SJSA1 (cell line): ENCODE data around the gene SLC43A2. TPM values are rescaled to one million over a fixed set of nuclear protein-coding genes. Genes with fewer than 3 reads are reported as not detected.
"Not testable (repeated sequence)": the region's sequence is repeated elsewhere in the genome, so short reads cannot be mapped to it uniquely, and the experiment has no call there.

ENCODE experiments used
- DNase-seq, 2 experiments: peaks; one replicate each; pipeline ENCODE4 v3.0.0-alpha.2; 2015 to 2020; ENCODE audit warnings: low spot score in 2 of 2, low read depth in 1 of 2
- H3K27ac ChIP-seq: fragments of 250-450 bp; sonication (Bioruptor Pico); 2 replicates; pipeline ENCODE4 v1.5.1; 2020; ENCODE audit warnings: mild to moderate bottlenecking, moderate library complexity
- H3K27me3 ChIP-seq: fragments of 250-450 bp; sonication (Bioruptor Pico); replicated peaks from 2 replicates; pipeline ENCODE4 v1.5.1; 2020; ENCODE audit warnings: mild to moderate bottlenecking, moderate library complexity
- H3K36me3 ChIP-seq: fragments of 250-450 bp; sonication (Bioruptor Pico); 2 replicates; pipeline ENCODE4 v1.5.1; 2020; ENCODE audit warnings: mild to moderate bottlenecking
- H3K4me1 ChIP-seq: fragments of 250-450 bp; sonication (Bioruptor Pico); replicated peaks from 2 replicates; pipeline ENCODE4 v1.6.1; 2021; ENCODE audit warnings: mild to moderate bottlenecking
- H3K4me3 ChIP-seq: fragments of 250-450 bp; sonication (Bioruptor Pico); 2 replicates; pipeline ENCODE4 v1.5.1; 2020; ENCODE audit warnings: mild to moderate bottlenecking
- H3K9me3 ChIP-seq: fragments of 250-450 bp; sonication (Bioruptor Pico); replicated peaks from 2 replicates; pipeline ENCODE4 v1.5.1; 2020; ENCODE audit warnings: mild to moderate bottlenecking
- total RNA-seq: library from RNA; depleted of rRNA; stranded (reverse); fragments of >200 nt; shearing (Covaris generic); gene quantifications from 2 replicates; pipeline ENCODE4 v1.2.3, GENCODE V29; 2014

The SLC43A2 gene
- total RNA-seq, 1 experiment from 2014 or later = 3.4 TPM

- Histone ChIP-seq H3K36me3 (peaks cover 9% of the 10 kb centered on the region; the same call in 1 of the 2 replicates), H3K9me3 (no peaks in the 10 kb centered on the region), H3K4me3 (no peak overlapping the region), H3K27me3 (no peaks in the 10 kb centered on the region), H3K27ac (no peak overlapping the region), H3K4me1 (peaks cover 14% of the 10 kb centered on the region)
- no peak for DNase-seq
Observed at GRCh38 chr17:1563786-1564613, 64.6 kb downstream of the SLC43A2 start.

- not testable (repeated sequence) for H3K27ac ChIP-seq, H3K27me3 ChIP-seq, DNase-seq, H3K9me3 ChIP-seq, H3K4me3 ChIP-seq, H3K36me3 ChIP-seq
- peaks cover 14% of the 10 kb centered on the region for H3K4me1 ChIP-seq
Observed at GRCh38 chr17:1563471-1563785, 65.2 kb downstream of the SLC43A2 start.

DNA sequence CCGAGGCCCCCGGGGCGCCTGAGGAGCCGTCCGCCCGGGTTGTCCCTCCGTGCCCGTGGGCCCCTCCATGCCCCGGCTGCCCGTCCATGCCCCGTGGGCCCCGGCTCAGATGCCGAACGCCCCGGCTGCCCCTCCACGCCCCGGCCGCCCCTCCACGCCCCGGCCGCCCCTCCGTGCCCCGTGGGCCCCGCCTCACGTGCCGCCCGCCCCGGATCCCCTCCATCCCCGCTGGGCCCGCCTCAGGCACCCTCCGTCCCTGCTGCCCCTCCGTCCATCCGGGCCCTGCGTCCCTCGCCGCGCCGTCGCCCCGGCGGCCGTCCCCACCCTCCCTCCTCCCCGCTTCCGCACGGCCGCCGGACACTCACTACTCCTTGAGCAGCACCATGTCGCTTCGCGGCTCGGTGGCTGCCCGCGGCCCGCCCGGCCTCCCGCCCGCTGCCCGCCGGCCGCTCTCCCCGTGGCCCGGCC, 66.4 kb downstream of the SLC43A2 start:
- peaks cover 14% of the 10 kb centered on the region for H3K4me1 ChIP-seq
- peak overlapping the region; percentile 53 for H3K27ac ChIP-seq
- no peaks in the 10 kb centered on the region for H3K27me3 ChIP-seq
- no peaks in the 10 kb centered on the region for H3K9me3 ChIP-seq
- DNase-seq = peak in 1 of 2 experiments; percentile 61
- H3K4me3 ChIP-seq = peak overlapping the region; percentile 94
- H3K36me3 ChIP-seq = peaks cover 15% of the 10 kb centered on the region; the same call in 1 of the 2 replicates

- Histone ChIP-seq H3K27me3 (no peaks in the 10 kb centered on the region), H3K36me3 (peaks cover 17% of the 10 kb centered on the region; the same call in 1 of the 2 replicates), H3K9me3 (no peaks in the 10 kb centered on the region), H3K4me3 (peak overlapping the region; percentile 94), H3K4me1 (peaks cover 14% of the 10 kb centered on the region), H3K27ac (peak overlapping the region; percentile 53; the same call in 1 of the 2 replicates)
- DNase-seq = peak in 1 of 2 experiments; percentile 33
Observed at GRCh38 chr17:1561420-1562175, 67.0 kb downstream of the SLC43A2 start.

DNA sequence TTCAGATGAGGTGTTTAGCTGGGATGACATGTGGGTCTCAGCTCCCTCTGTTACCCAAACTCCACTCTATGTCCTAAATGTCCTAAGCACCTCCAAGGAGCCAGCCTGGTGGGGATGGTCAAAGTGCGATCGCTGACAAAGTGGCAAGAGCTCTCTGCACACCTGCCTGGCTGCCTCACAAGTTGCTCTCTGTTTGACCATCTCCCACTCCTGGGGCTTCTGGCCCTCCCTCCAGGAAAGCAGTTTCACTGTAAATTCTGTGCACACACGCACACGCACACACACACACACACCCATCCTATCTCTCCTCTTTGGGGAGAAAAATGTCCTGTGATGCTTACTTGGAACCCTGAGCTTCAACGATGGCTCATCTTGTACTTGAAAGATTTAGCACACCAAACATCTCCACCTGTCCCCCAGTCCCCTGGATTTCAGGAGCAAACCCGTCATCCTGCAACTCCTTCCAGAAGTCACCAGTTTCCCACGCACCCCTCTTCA, 67.7 kb downstream of the SLC43A2 start:
- Histone ChIP-seq H3K9me3 (no peaks in the 10 kb centered on the region), H3K4me1 (peaks cover 14% of the 10 kb centered on the region), H3K27me3 (no peaks in the 10 kb centered on the region), H3K27ac (no peak overlapping the region), H3K36me3 (peaks cover 23% of the 10 kb centered on the region), H3K4me3 (no peak overlapping the region)
- DNase-seq = no peak

GRCh38 chr17:1560101-1560857, 68.4 kb downstream of the SLC43A2 start:
- Histone ChIP-seq H3K36me3 (peaks cover 23% of the 10 kb centered on the region), H3K27me3 (no peaks in the 10 kb centered on the region), H3K4me3 (no peak overlapping the region), H3K9me3 (no peaks in the 10 kb centered on the region), H3K4me1 (peaks cover 14% of the 10 kb centered on the region), H3K27ac (no peak overlapping the region)
- DNase-seq = no peak

DNA sequence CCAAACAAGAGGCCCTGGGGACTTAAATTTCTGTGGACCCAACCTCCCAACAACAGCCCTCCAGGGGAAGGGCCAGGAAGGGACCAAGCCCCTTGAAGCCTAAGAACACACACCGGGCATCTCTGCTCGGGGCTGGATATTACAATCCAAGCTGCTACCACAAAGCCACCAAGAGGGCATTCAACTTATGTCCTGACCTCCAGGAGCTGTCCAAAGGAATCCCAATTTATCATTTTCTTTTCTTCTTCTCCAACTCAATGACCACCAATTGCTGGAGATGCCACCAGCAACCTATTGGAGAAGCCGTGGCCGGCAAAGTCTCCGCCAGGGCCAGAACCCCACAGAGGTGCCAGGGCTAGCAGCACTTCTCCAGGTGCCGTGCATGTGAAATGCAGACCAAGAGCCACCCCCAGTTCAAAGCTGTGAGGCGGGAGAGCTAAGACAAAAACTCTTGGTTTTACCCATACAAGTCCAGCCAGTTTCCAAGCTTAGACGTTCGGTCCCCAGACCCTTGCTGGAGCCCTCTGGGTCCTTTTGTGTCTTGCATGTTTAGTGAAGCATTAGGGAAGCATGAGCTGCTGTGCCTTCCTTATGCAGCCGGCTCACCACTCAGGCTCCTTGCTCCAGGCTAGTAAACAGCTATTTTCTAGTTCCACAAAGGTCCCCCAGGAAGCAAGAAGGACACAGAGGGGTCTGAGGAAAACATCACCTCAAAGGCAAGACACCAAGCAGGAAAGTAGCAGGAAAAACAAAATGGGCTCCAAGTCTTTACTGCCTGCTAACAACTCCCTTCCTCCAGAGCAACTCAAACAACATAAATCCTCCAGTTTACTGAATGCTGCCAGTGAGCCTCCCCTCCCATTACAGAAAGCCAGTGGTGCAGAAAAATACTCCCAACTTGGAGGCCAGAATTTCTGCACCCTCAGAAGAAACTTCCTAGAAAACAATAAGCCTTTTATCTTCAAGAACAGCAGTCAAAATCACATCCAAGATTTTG, 69.3 kb downstream of the SLC43A2 start:
- no peak overlapping the region for H3K4me3 ChIP-seq
- H3K27ac ChIP-seq = no peak overlapping the region
- H3K9me3 ChIP-seq = no peaks in the 10 kb centered on the region
- H3K4me1 ChIP-seq = peaks cover 14% of the 10 kb centered on the region
- H3K27me3 ChIP-seq = no peaks in the 10 kb centered on the region
- no peak for DNase-seq
- H3K36me3 ChIP-seq = peaks cover 26% of the 10 kb centered on the region

DNA sequence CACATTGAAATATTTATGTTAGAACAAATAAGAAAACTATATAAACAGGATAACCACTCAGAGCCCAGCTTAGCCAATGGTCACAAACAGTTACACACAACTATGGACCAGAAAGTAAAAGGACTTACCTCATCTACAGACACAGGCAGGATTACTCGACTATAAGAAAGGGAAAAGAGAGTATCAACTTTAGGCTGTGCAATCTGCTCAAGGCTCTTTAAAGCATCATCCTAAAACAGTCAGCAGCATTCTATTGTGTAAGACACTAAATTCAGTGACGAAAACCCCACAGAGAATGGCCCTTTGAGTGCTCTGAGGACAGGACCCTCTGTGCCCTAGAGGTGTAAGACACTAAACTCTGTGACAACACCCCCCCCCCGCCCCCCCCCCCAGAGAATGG, 70.2 kb downstream of the SLC43A2 start:
- H3K9me3 ChIP-seq = no peaks in the 10 kb centered on the region
- no peak overlapping the region for H3K4me3 ChIP-seq
- no peak for DNase-seq
- H3K4me1 ChIP-seq = peaks cover 14% of the 10 kb centered on the region
- peaks cover 27% of the 10 kb centered on the region for H3K36me3 ChIP-seq
- H3K27me3 ChIP-seq = no peaks in the 10 kb centered on the region
- no peak overlapping the region for H3K27ac ChIP-seq

DNA sequence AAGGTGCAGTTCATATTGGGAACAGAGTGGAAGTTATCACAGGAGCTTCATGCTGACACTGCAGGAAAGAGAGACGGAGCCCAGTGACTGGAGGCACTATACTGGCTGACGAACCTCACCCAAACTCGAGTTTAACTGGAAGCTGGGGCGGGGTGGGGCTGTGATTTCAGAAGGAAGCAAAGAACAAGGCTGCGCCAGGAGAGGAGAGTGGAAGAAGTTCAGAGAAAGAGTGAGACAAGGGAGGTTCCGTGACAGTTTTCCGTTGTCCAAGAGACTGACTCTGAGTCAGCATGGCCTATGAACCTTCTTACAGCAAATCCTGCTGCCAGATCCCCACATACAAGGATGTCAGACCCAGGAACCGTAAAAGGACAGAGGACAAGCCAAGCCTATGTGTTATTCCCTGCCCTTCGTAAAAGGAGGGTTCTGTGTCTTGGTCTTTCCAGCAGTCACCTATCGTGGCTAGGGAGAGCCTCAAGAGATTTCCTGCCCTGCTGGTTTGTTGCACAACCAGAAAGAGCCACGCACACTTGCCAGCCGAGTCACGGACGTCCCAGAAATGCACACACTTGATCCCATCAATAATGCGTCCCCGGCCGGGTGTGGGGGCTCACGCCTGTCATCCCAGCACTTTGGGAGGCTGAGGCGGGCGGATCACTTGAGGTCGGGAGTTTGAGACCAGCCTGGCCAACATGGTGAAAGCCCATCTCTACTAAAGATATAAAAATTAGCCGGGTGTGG, 71.1 kb downstream of the SLC43A2 start:
- no peaks in the 10 kb centered on the region for H3K9me3 ChIP-seq
- H3K4me3 ChIP-seq = no peak overlapping the region
- peaks cover 9% of the 10 kb centered on the region for H3K4me1 ChIP-seq
- H3K27me3 ChIP-seq = no peaks in the 10 kb centered on the region
- no peak for DNase-seq
- H3K27ac ChIP-seq = no peak overlapping the region
- H3K36me3 ChIP-seq = peaks cover 33% of the 10 kb centered on the region

DNA sequence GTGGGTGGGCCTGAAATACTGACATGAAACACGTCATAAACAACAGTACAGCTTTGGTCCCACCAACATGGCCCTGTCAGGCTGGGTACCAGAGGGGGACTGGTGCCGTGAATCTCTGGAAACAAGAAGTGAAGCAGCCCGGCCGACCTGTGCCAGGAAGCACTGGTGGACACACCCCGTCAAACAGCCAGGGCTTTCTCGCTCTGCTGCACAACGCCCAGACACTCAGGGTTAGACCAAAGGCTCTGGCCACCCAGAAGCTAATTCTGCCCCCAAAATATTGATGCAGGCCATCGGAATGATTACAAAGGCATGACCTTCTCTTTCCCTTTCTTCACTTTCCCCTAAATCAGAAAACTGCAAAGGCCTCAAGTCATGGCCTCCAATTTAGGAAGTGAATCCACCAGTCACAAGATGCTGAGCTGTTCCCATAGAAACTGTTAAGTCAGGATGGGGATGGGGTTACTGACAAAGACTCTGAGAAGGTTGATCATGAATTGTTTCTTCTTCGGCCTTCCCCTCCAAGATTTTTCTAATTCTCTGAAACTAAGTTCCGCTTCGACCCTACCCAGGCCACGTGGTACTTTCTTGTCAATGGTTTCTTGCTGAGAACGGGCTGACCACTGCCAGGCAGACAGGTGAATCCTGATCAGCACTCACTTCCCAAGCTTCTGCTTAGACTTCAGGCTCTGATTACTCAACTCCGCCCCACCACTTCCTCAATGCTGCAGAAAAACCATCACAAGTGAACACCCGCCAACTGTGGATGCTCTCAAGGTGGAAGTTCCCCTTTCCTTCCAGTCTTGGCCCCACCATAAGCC, 72.8 kb downstream of the SLC43A2 start:
- Histone ChIP-seq H3K27ac (no peak overlapping the region), H3K9me3 (no peaks in the 10 kb centered on the region), H3K4me1 (no peaks in the 10 kb centered on the region; the same call in 1 of the 2 replicates), H3K27me3 (no peaks in the 10 kb centered on the region), H3K4me3 (no peak overlapping the region), H3K36me3 (peaks cover 41% of the 10 kb centered on the region)
- no peak for DNase-seq

DNA sequence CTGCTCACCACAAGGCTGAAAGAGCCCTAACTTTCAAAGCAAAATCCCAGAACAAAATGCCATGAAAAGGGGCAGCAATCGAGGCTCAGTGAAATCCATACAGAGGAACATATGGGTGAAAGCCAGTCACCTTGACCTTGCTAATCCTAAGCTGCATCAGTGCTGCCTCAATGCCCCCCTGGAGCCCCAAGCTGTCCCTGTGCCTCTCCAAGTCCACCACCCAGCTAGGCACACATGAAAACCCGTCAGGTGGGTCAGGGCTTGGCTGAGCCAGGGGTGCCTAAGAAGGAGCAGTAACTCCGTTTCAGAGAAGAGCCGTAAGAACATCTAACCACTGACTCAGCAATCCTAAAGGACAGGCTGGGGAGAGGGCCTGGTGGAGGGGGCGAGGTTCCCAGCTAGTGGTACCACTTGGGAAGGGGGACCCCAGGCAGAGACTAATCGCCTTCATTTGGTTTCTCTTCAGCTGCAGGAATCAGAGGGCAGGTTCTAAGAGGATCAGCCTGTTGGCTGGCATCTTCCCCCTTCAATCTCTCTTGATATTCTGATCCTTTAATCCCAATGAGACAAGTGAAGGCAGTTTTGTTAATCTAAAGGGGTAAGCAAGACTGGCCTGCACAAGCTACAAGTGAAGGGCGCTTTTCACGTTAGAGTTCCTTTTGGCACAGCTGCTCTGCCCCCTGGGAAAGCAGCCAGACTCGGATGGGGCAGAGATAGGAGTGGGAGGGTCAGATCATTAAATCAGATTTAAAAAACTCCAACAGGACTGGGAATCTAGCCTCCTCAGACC, 73.7 kb downstream of the SLC43A2 start:
- H3K4me1 ChIP-seq = no peaks in the 10 kb centered on the region
- DNase-seq = no peak
- no peak overlapping the region for H3K4me3 ChIP-seq
- H3K9me3 ChIP-seq = no peaks in the 10 kb centered on the region
- H3K36me3 ChIP-seq = peaks cover 46% of the 10 kb centered on the region
- H3K27me3 ChIP-seq = no peaks in the 10 kb centered on the region
- no peak overlapping the region for H3K27ac ChIP-seq
